ENCODE results near the gene ZDHHC12.

GRCh38 chr9:128770286-128771030, 46.5 kb upstream of the ZDHHC12 start:
- TF ChIP-seq POLR2AphosphoS5 (IDR thresholded peaks at IDR 0.05) = no peak
- no peak for TF ChIP-seq EP300 (IDR thresholded peaks at IDR 0.05)
- TF ChIP-seq CTCF (IDR thresholded peaks at IDR 0.05) = no peak
- no peak for TF ChIP-seq POLR2A (IDR thresholded peaks at IDR 0.05)
